ENCODE results near the gene CDC16. TPM values are rescaled to one million over a fixed set of nuclear protein-coding genes. Genes with fewer than 3 reads are reported as not detected.

The CDC16 gene
- total RNA-seq, 4 donors from 2014 or later, result 18.5 to 22.2 (median 20.5) TPM

DNA sequence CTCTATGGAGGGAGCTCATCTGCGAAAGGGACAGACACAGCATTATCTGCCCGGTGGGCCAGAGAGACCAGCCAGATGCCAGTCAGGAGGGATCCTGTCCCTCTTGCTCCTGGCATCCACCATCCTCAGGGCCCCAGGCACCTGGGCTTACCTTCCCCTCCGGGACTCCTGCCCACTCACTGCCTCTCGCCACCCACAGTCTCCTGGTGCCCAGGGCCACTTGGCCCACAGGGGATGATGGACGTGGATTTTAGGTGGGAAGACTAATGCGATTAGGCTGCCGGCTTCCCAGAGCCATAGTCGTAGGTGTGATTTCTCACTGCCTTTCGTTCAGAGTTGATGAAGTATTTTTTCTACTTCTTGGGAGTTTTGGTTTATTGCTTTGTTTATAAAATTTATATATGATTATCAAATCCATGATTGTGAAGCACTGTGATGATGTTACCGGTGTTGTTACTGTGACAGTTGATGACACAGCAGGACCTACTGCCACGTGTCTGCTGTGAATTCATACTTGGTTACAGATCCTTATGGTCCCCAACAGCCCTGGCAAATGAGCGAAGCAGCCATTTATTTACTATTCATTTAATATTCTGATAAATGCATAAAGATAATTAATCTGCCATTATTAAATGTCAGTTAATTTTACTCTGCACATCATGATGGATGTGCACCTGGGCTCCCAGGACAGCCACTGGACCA is 65.1 kb downstream of the CDC16 start:
- no peak for TF ChIP-seq POLR2A (IDR thresholded peaks at IDR 0.05)
- TF ChIP-seq, protein P1, sequence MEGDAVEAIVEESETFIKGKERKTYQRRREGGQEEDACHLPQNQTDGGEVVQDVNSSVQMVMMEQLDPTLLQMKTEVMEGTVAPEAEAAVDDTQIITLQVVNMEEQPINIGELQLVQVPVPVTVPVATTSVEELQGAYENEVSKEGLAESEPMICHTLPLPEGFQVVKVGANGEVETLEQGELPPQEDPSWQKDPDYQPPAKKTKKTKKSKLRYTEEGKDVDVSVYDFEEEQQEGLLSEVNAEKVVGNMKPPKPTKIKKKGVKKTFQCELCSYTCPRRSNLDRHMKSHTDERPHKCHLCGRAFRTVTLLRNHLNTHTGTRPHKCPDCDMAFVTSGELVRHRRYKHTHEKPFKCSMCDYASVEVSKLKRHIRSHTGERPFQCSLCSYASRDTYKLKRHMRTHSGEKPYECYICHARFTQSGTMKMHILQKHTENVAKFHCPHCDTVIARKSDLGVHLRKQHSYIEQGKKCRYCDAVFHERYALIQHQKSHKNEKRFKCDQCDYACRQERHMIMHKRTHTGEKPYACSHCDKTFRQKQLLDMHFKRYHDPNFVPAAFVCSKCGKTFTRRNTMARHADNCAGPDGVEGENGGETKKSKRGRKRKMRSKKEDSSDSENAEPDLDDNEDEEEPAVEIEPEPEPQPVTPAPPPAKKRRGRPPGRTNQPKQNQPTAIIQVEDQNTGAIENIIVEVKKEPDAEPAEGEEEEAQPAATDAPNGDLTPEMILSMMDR (IDR thresholded peaks at IDR 0.05 in 4 of 5, conservative IDR thresholded peaks at IDR 0.05 in 1 of 5), result no peak
- Histone ChIP-seq H3K4me1 (no peaks in the 10 kb centered on the region), H3K36me3 (peaks cover 0 to 54% of the 10 kb centered on the region in 2 donors), H3K4me3 (no peak overlapping the region), H3K27ac (no peak overlapping the region), H3K9me3 (no peaks in the 10 kb centered on the region), H3K27me3 (no peaks in the 10 kb centered on the region)
- in situ Hi-C loops (cut with MboI; ENCODE audit: low sequenced_read_pairs in 4 of 4) (no loop called here), intact Hi-C loops (cut with DNase I; ENCODE audit: low total_unique reads) (no loop called here)
- ATAC-seq (no peak), DNase-seq (no peak)

GRCh38 chr13:114303700-114304327 is 69.1 kb downstream of the CDC16 start:
- no peaks in the 10 kb centered on the region for H3K9me3 ChIP-seq

GRCh38 chr13:114304346-114305034 is 69.8 kb downstream of the CDC16 start:
- Histone ChIP-seq H3K27me3 (no peaks in the 10 kb centered on the region), H3K4me3 (no peak overlapping the region), H3K27ac (no peak overlapping the region), H3K9me3 (no peaks in the 10 kb centered on the region), H3K4me1 (no peaks in the 10 kb centered on the region), H3K36me3 (peaks cover 0 to 52% of the 10 kb centered on the region in 2 donors)
- in situ Hi-C loops (cut with MboI; ENCODE audit: low sequenced_read_pairs in 4 of 4) (no loop called here), intact Hi-C loops (cut with DNase I; ENCODE audit: low total_unique reads) (no loop called here)
- TF ChIP-seq, protein P1 (IDR thresholded peaks at IDR 0.05 in 4 of 5, conservative IDR thresholded peaks at IDR 0.05 in 1 of 5), result no peak
- no peak for TF ChIP-seq POLR2A (IDR thresholded peaks at IDR 0.05)
- ATAC-seq, result no peak
- DNase-seq, result no peak

More at GRCh38 chr13:114303700-114304327, 69.1 kb downstream of the CDC16 start:
- Histone ChIP-seq H3K27ac (no peak overlapping the region), H3K4me1 (no peaks in the 10 kb centered on the region), H3K36me3 (peaks cover 0 to 59% of the 10 kb centered on the region in 2 donors), H3K4me3 (no peak overlapping the region), H3K27me3 (no peaks in the 10 kb centered on the region)
- in situ Hi-C loops (cut with MboI; ENCODE audit: low sequenced_read_pairs in 4 of 4), result no loop called here
- DNase-seq, result no peak
- no peak for ATAC-seq
- intact Hi-C loops (cut with DNase I; ENCODE audit: low total_unique reads), result no loop called here
- no peak for TF ChIP-seq POLR2A (IDR thresholded peaks at IDR 0.05)
- TF ChIP-seq, protein P1 (IDR thresholded peaks at IDR 0.05 in 4 of 5, conservative IDR thresholded peaks at IDR 0.05 in 1 of 5), result no peak

- TF ChIP-seq POLR2A (IDR thresholded peaks at IDR 0.05), result no peak
- TF ChIP-seq, protein P1 (IDR thresholded peaks at IDR 0.05 in 4 of 5, conservative IDR thresholded peaks at IDR 0.05 in 1 of 5), result no peak
- intact Hi-C loops (cut with DNase I; ENCODE audit: low total_unique reads), result no loop called here
These were observed 74.4 kb downstream of the CDC16 start for GRCh38 chr13:114309086-114309485.

More at GRCh38 chr13:114309086-114309485, 74.4 kb downstream of the CDC16 start:
- no peaks in the 10 kb centered on the region for H3K27me3 ChIP-seq
- no peak overlapping the region for H3K4me3 ChIP-seq
- H3K27ac ChIP-seq, result no peak overlapping the region
- DNase-seq, result no peak
- H3K4me1 ChIP-seq, result peaks cover 4 to 8% of the 10 kb centered on the region in 2 donors
- no peak for ATAC-seq
- peaks cover 0 to 22% of the 10 kb centered on the region in 2 donors for H3K36me3 ChIP-seq
- in situ Hi-C loops (cut with MboI; ENCODE audit: low sequenced_read_pairs in 4 of 4), result no loop called here
- H3K9me3 ChIP-seq, result no peaks in the 10 kb centered on the region

Measured in gastrocnemius medialis (tissue), 4 donors.